Caco-2 (cell line): ENCODE results near the gene C10orf90. TPM values are rescaled to one million over a fixed set of nuclear protein-coding genes. Genes with fewer than 3 reads are reported as not detected.

ENCODE experiments used
- BruUV-seq: library from RNA; stranded (reverse); fragments of 400-500 nt; replicated peaks from 2 replicates; lab custom pipeline; 2021; lab: Mats Ljungman, UMichigan
- CTCF ChIA-PET: fragments of 300-600 bp; sonication (Branson Sonifier 250); formaldehyde crosslinking; loops from one replicate; lab custom pipeline; 2022; ENCODE audit warnings: antibody characterized with exemption; lab: Charles Lee
- POLR2A ChIA-PET: fragments of 300-600 bp; sonication (Branson Sonifier 250); formaldehyde crosslinking; loops from one replicate; lab custom pipeline; 2022; ENCODE audit warnings: antibody characterized with exemption; lab: Charles Lee
- DNase-seq, 2 experiments: peaks; one replicate each; pipeline versions ENCODE4 v3.0.0 to v3.0.0-alpha.2; 2020 to 2022
- H3K27me3 ChIP-seq: replicated peaks from 2 replicates; pipeline ENCODE4 v1.6.0; 2011; ENCODE audit warnings: low read length; ENCODE audit not compliant: control insufficient read depth, insufficient read depth
- H3K36me3 ChIP-seq: 2 replicates; pipeline ENCODE4 v1.5.1; 2011; ENCODE audit warnings: low read length; ENCODE audit not compliant: control insufficient read depth, insufficient read depth
- H3K4me1 ChIP-seq: fragments of 250-450 bp; sonication (Bioruptor Pico); 2 replicates; pipeline ENCODE4 v1.5.1; 2020; ENCODE audit warnings: mild to moderate bottlenecking
- H3K4me3 ChIP-seq: 2 replicates; pipeline ENCODE4 v1.5.1; 2011; ENCODE audit warnings: low read depth, mild to moderate bottlenecking, control low read depth, low read length
- H3K9me3 ChIP-seq: fragments of 250-450 bp; sonication (Bioruptor Pico); 2 replicates; pipeline ENCODE4 v1.5.1; 2020; ENCODE audit warnings: mild to moderate bottlenecking, moderate library complexity
- H3K27ac Mint-ChIP-seq: one replicate; pipeline ENCODE4 v1.8.0; 2022; ENCODE audit warnings: mixed read lengths; ENCODE audit not compliant: unreplicated experiment
- H3K27me3 Mint-ChIP-seq: one replicate; pipeline ENCODE4 v1.8.0; 2022; ENCODE audit warnings: mixed read lengths; ENCODE audit not compliant: insufficient read depth, unreplicated experiment
- H3K36me3 Mint-ChIP-seq: one replicate; pipeline ENCODE4 v1.8.0; 2022; ENCODE audit warnings: mild to moderate bottlenecking, mixed read lengths; ENCODE audit not compliant: insufficient read depth, unreplicated experiment
- H3K4me1 Mint-ChIP-seq: one replicate; pipeline ENCODE4 v1.8.0; 2022; ENCODE audit warnings: low read depth, mixed read lengths; ENCODE audit not compliant: unreplicated experiment
- H3K4me3 Mint-ChIP-seq: one replicate; pipeline ENCODE4 v1.8.0; 2022; ENCODE audit warnings: mild to moderate bottlenecking, moderate library complexity, mixed read lengths; ENCODE audit not compliant: unreplicated experiment
- H3K9me3 Mint-ChIP-seq: one replicate; pipeline ENCODE4 v1.8.0; 2022; ENCODE audit warnings: mixed read lengths; ENCODE audit not compliant: unreplicated experiment
- intact Hi-C: fragments of 100-400 bp; cut with micrococcal nuclease; formaldehyde crosslinking; loops from one replicate; pipeline ENCODE4 v1.10.0; 2022; ENCODE audit not compliant: unreplicated experiment
- total RNA-seq: library from RNA; stranded (reverse); gene quantifications from 2 replicates; pipeline ENCODE4 v1.2.3, GENCODE V29; 2022
- TF ChIP-seq, protein P1 (sequence below), 2 experiments: fragments of 200-600 bp in 1 of 2; IDR thresholded peaks; 1 replicate in 1 of 2; 2 replicates in 1 of 2; pipeline versions ENCODE4 v1.5.1 to v1.8.0; 2011 to 2022; ENCODE audit warnings: antibody characterized with exemption in 1 of 2, control low read depth in 1 of 2, inconsistent platforms in 1 of 2, low read depth in 1 of 2, low read length in 1 of 2, mild to moderate bottlenecking in 1 of 2, moderate library complexity in 1 of 2; ENCODE audit not compliant: insufficient read depth in 1 of 2, severe bottlenecking in 1 of 2, unreplicated experiment in 1 of 2

The C10orf90 gene
- total RNA-seq, 1 experiment from 2014 or later, result not detected

DNA sequence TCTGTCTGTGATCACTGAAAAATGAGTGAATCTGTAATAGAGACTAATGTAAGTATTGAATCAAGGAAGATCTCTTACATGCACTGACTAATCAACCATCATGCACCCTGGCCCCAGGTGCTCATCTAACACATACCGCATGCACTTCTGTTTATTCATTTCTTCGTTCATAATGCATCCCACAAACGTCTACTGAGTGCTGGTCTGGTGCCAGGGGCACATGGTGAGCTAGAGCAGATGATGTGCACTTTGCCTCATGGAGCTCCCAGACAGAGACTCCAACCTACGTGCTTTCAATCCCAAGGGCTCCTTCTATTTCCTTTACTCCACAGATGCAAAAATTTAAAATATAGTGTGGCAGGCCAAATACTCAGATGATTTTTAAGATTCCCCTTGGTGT is 10.7 kb downstream of the C10orf90 start:
- no peak overlapping the region for H3K27ac Mint-ChIP-seq
- no peaks in the 10 kb centered on the region for H3K36me3 ChIP-seq
- H3K4me1 ChIP-seq, result no peaks in the 10 kb centered on the region; the same call in 1 of the 2 replicates
- no peaks in the 10 kb centered on the region for H3K9me3 ChIP-seq
- no peak overlapping the region for H3K4me3 ChIP-seq
- CTCF ChIA-PET, result no interaction called here
- no peaks in the 10 kb centered on the region for H3K27me3 ChIP-seq
- DNase-seq, result no peak
- no peaks in the 10 kb centered on the region for H3K9me3 Mint-ChIP-seq
- no peaks in the 10 kb centered on the region for H3K4me1 Mint-ChIP-seq
- no peaks in the 10 kb centered on the region for H3K27me3 Mint-ChIP-seq
- H3K36me3 Mint-ChIP-seq, result no peaks in the 10 kb centered on the region
- intact Hi-C loops, result no loop called here
- no TSS peak for BruUV-seq
- TF ChIP-seq, protein P1, sequence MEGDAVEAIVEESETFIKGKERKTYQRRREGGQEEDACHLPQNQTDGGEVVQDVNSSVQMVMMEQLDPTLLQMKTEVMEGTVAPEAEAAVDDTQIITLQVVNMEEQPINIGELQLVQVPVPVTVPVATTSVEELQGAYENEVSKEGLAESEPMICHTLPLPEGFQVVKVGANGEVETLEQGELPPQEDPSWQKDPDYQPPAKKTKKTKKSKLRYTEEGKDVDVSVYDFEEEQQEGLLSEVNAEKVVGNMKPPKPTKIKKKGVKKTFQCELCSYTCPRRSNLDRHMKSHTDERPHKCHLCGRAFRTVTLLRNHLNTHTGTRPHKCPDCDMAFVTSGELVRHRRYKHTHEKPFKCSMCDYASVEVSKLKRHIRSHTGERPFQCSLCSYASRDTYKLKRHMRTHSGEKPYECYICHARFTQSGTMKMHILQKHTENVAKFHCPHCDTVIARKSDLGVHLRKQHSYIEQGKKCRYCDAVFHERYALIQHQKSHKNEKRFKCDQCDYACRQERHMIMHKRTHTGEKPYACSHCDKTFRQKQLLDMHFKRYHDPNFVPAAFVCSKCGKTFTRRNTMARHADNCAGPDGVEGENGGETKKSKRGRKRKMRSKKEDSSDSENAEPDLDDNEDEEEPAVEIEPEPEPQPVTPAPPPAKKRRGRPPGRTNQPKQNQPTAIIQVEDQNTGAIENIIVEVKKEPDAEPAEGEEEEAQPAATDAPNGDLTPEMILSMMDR (IDR thresholded peaks at IDR 0.05; ENCODE audit: insufficient read depth in 1 of 2, low read depth in 1 of 2, low read length in 1 of 2, severe bottlenecking in 1 of 2, unreplicated experiment in 1 of 2), result no peak
- no peak overlapping the region for H3K4me3 Mint-ChIP-seq
- POLR2A ChIA-PET, result no interaction called here

DNA sequence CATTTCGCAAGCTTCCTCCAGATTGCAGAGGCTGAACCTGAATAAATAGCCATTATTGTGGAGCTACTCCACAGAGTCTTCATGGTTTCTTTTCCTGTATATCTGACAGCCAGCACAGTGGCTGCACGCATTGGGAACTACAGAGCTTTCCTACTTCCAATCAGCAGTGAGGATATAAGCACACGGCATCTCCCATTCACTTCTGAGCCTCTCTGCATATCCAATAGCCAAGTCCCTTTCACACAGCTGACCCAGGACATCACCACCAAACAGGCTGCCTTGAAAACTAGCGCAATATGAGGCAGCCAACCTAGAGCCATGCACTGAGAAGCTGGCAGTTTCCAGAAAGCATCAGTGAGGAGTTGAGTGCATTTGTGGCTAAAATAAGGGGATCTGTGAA is 11.6 kb downstream of the C10orf90 start:
- no peak overlapping the region for H3K4me3 Mint-ChIP-seq
- ChIA-PET POLR2A (no interaction called here), CTCF (no interaction called here)

DNA sequence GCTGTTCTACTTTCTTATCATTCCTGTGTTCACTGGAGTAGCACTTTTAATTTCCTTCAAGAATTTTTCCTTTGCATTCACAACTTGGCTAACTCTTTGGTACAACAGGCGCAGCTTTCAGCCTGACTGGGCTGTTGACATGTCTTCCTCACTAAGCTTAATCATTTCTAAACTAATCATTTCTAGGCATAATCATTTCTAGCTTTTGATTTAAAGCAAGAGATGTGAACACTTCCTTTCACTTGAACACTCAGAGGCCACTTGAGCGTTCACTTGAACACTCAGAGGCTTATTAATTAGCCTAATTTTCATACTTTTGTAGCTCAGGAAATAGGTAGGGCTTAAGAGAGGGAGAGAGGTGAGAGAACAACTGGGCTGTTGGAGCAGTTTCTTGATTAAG is 15.9 kb downstream of the C10orf90 start:
- peaks cover 12% of the 10 kb centered on the region for H3K27me3 Mint-ChIP-seq
- ChIA-PET CTCF (no interaction called here), POLR2A (no interaction called here)
- H3K4me1 ChIP-seq, result no peaks in the 10 kb centered on the region
- H3K4me1 Mint-ChIP-seq, result no peaks in the 10 kb centered on the region
- no peak for DNase-seq
- H3K36me3 Mint-ChIP-seq, result no peaks in the 10 kb centered on the region
- H3K27ac Mint-ChIP-seq, result no peak overlapping the region
- H3K4me3 Mint-ChIP-seq, result no peak overlapping the region
- H3K9me3 ChIP-seq, result no peaks in the 10 kb centered on the region
- no TSS peak for BruUV-seq
- intact Hi-C loops, result no loop called here
- no peak overlapping the region for H3K4me3 ChIP-seq
- H3K36me3 ChIP-seq, result no peaks in the 10 kb centered on the region
- H3K27me3 ChIP-seq, result no peaks in the 10 kb centered on the region
- TF ChIP-seq, protein P1 (IDR thresholded peaks at IDR 0.05; ENCODE audit: insufficient read depth in 1 of 2, low read depth in 1 of 2, low read length in 1 of 2, severe bottlenecking in 1 of 2, unreplicated experiment in 1 of 2), result no peak
- H3K9me3 Mint-ChIP-seq, result no peaks in the 10 kb centered on the region

More for the DNA sequence above, 11.6 kb downstream of the C10orf90 start:
- Mint-ChIP-seq H3K9me3 (no peaks in the 10 kb centered on the region), H3K27me3 (peaks cover 5% of the 10 kb centered on the region), H3K4me1 (no peaks in the 10 kb centered on the region), H3K36me3 (no peaks in the 10 kb centered on the region), H3K27ac (no peak overlapping the region)
- H3K36me3 ChIP-seq, result no peaks in the 10 kb centered on the region
- H3K4me3 ChIP-seq, result no peak overlapping the region
- BruUV-seq, result no TSS peak
- no peak for DNase-seq
- H3K4me1 ChIP-seq, result no peaks in the 10 kb centered on the region; the same call in 1 of the 2 replicates
- H3K9me3 ChIP-seq, result no peaks in the 10 kb centered on the region
- no peaks in the 10 kb centered on the region for H3K27me3 ChIP-seq
- intact Hi-C loops, result no loop called here
- TF ChIP-seq, protein P1 (IDR thresholded peaks at IDR 0.05; ENCODE audit: insufficient read depth in 1 of 2, low read depth in 1 of 2, low read length in 1 of 2, severe bottlenecking in 1 of 2, unreplicated experiment in 1 of 2), result no peak
